Calu3 (cell line): Measurements from ENCODE around the gene TGM5. TPM values are rescaled to one million over a fixed set of nuclear protein-coding genes. Genes with fewer than 3 reads are reported as not detected.

Experiments
- BruUV-seq: library from RNA; stranded (reverse); fragments of 400-500 nt; replicated peaks from 2 replicates; lab custom pipeline; 2021; lab: Mats Ljungman, UMichigan
- CTCF ChIA-PET: fragments of 300-600 bp; sonication (Branson Sonifier 250); formaldehyde crosslinking; loops from one replicate; lab custom pipeline; 2022; ENCODE audit warnings: antibody characterized with exemption; lab: Charles Lee
- DNase-seq: peaks from one replicate; pipeline ENCODE4 v3.0.0; 2022
- H3K27ac Mint-ChIP-seq: one replicate; pipeline ENCODE4 v1.8.0; 2022; ENCODE audit warnings: mixed read lengths; ENCODE audit not compliant: unreplicated experiment
- H3K27me3 Mint-ChIP-seq: one replicate; pipeline ENCODE4 v1.8.0; 2022; ENCODE audit warnings: mixed read lengths; ENCODE audit not compliant: unreplicated experiment
- H3K36me3 Mint-ChIP-seq: one replicate; pipeline ENCODE4 v1.8.0; 2022; ENCODE audit warnings: mild to moderate bottlenecking, moderate library complexity, mixed read lengths; ENCODE audit not compliant: insufficient read depth, unreplicated experiment
- H3K4me1 Mint-ChIP-seq: one replicate; pipeline ENCODE4 v1.8.0; 2022; ENCODE audit warnings: mild to moderate bottlenecking, low read depth, mixed read lengths; ENCODE audit not compliant: unreplicated experiment
- H3K4me3 Mint-ChIP-seq: one replicate; pipeline ENCODE4 v1.8.0; 2022; ENCODE audit warnings: mild to moderate bottlenecking, low read depth, moderate library complexity, mixed read lengths; ENCODE audit not compliant: unreplicated experiment
- H3K9me3 Mint-ChIP-seq: one replicate; pipeline ENCODE4 v1.8.0; 2022; ENCODE audit warnings: low read depth, mixed read lengths; ENCODE audit not compliant: unreplicated experiment
- CTCF ChIP-seq: fragments of 200-600 bp; IDR thresholded peaks from one replicate; pipeline ENCODE4 v1.8.0; 2022; ENCODE audit warnings: antibody characterized with exemption; ENCODE audit not compliant: unreplicated experiment
- intact Hi-C: fragments of 100-400 bp; cut with micrococcal nuclease; formaldehyde crosslinking; loops from one replicate; pipeline ENCODE4 v1.10.0; 2022; ENCODE audit not compliant: unreplicated experiment
- total RNA-seq: library from RNA; stranded (reverse); gene quantifications from 2 replicates; pipeline ENCODE4 v1.2.3, GENCODE V29; 2022

Gene TGM5
- total RNA-seq, 1 experiment from 2014 or later = not detected

- H3K27me3 Mint-ChIP-seq = peaks cover 85% of the 10 kb centered on the region
Observed at GRCh38 chr15:43207024-43207423, 59.7 kb downstream of the TGM5 start.

GRCh38 chr15:43206054-43206453 is 60.7 kb downstream of the TGM5 start:
- Mint-ChIP-seq H3K9me3 (no peaks in the 10 kb centered on the region), H3K4me3 (no peak overlapping the region), H3K27me3 (peaks cover 87% of the 10 kb centered on the region), H3K36me3 (no peaks in the 10 kb centered on the region), H3K27ac (no peak overlapping the region), H3K4me1 (peaks cover 5% of the 10 kb centered on the region)
- CTCF ChIA-PET = no interaction called here
- no peak for TF ChIP-seq CTCF
- BruUV-seq = no TSS peak
- intact Hi-C loops = no loop called here
- DNase-seq = no peak

More at GRCh38 chr15:43207024-43207423, 59.7 kb downstream of the TGM5 start:
- CTCF ChIA-PET = no interaction called here
- DNase-seq = no peak
- Mint-ChIP-seq H3K27ac (no peak overlapping the region), H3K4me1 (peaks cover 5% of the 10 kb centered on the region), H3K36me3 (no peaks in the 10 kb centered on the region), H3K9me3 (no peaks in the 10 kb centered on the region), H3K4me3 (no peak overlapping the region)
- no TSS peak for BruUV-seq
- no peak for TF ChIP-seq CTCF
- intact Hi-C loops = no loop called here

- Mint-ChIP-seq H3K36me3 (no peaks in the 10 kb centered on the region), H3K27me3 (peaks cover 71% of the 10 kb centered on the region), H3K27ac (no peak overlapping the region), H3K4me3 (no peak overlapping the region), H3K9me3 (no peaks in the 10 kb centered on the region), H3K4me1 (peaks cover 5% of the 10 kb centered on the region)
- CTCF ChIA-PET = interaction anchor here (0.5 to 1.1 kb wide), 7 partner anchors 9 to 1501 kb away, joined by 3 to 6 read pairs (median 4); no protein-coding TSS in a partner anchor
- intact Hi-C loops = loop anchor here (1.0 kb wide), 1 partner anchor 500 kb away; no protein-coding TSS in a partner anchor
- DNase-seq = peak; percentile 46
- BruUV-seq = no TSS peak
- peak; percentile 18 for TF ChIP-seq CTCF
Observed at GRCh38 chr15:43204016-43204901, 62.5 kb downstream of the TGM5 start.

- TF ChIP-seq CTCF = no peak
- no peak for DNase-seq
- BruUV-seq = no TSS peak
- Mint-ChIP-seq H3K9me3 (no peaks in the 10 kb centered on the region), H3K27me3 (peaks cover 34% of the 10 kb centered on the region), H3K4me1 (peaks cover 5% of the 10 kb centered on the region), H3K27ac (no peak overlapping the region), H3K4me3 (no peak overlapping the region), H3K36me3 (no peaks in the 10 kb centered on the region)
- intact Hi-C loops = no loop called here
- CTCF ChIA-PET = no interaction called here
Observed at GRCh38 chr15:43199945-43200488, 66.7 kb downstream of the TGM5 start.
